Loucy (cell line): Measurements from ENCODE around the gene DLK2.

Experiments used
- CTCF ChIP-seq: fragments of 200-600 bp; sonication (generic); conservative IDR thresholded peaks from 2 replicates; pipeline ENCODE4 v1.5.1; 2014; ENCODE audit warnings: mild to moderate bottlenecking, antibody characterized with exemption, low read length
- EZH2phosphoT487 ChIP-seq: fragments of 200-600 bp; IDR thresholded peaks from 2 replicates; pipeline ENCODE4 v1.6.1; 2018; ENCODE audit warnings: antibody characterized with exemption, mild to moderate bottlenecking, moderate library complexity, borderline replicate concordance

GRCh38 chr6:43491750-43492661 is 36.7 kb upstream of the DLK2 start:
- no peak for TF ChIP-seq CTCF
- no peak for TF ChIP-seq EZH2phosphoT487
